H9 (cell line): Measurements from ENCODE around the gene CADM1. TPM values are rescaled to one million over a fixed set of nuclear protein-coding genes. Genes with fewer than 3 reads are reported as not detected.

Source experiments
- DNase-seq: peaks from one replicate; pipeline ENCODE4 v3.0.0-alpha.2; 2017
- H2AFZ ChIP-seq: one replicate; pipeline ENCODE4 v1.6.1; 2013; ENCODE audit warnings: mild to moderate bottlenecking, low read length, control low read depth, moderate library complexity
- H2AK5ac ChIP-seq: 2 replicates; pipeline ENCODE4 v1.6.1; 2013; ENCODE audit warnings: low read length, control low read depth, mixed read lengths; ENCODE audit not compliant: insufficient read length
- H2BK120ac ChIP-seq: one replicate; pipeline ENCODE4 v1.6.1; 2013; ENCODE audit warnings: low read depth, mild to moderate bottlenecking, low read length, control low read depth, inconsistent platforms; ENCODE audit not compliant: poor library complexity, severe bottlenecking
- H2BK12ac ChIP-seq: 2 replicates; pipeline ENCODE4 v1.6.1; 2013; ENCODE audit warnings: low read length, control low read depth, mixed read lengths, low read depth; ENCODE audit not compliant: insufficient read length
- H2BK15ac ChIP-seq: 2 replicates; pipeline ENCODE4 v1.6.1; 2013; ENCODE audit warnings: low read depth, low read length, control low read depth
- H2BK20ac ChIP-seq: one replicate; pipeline ENCODE4 v1.6.1; 2013; ENCODE audit warnings: low read depth, mild to moderate bottlenecking, low read length, control low read depth, inconsistent platforms; ENCODE audit not compliant: poor library complexity, severe bottlenecking
- H2BK5ac ChIP-seq: 2 replicates; pipeline ENCODE4 v1.6.1; 2013; ENCODE audit warnings: low read length, control low read depth, mixed read lengths; ENCODE audit not compliant: insufficient read length
- H3K14ac ChIP-seq: 2 replicates; pipeline ENCODE4 v1.6.1; 2013; ENCODE audit warnings: low read length, control low read depth; ENCODE audit not compliant: insufficient read depth
- H3K18ac ChIP-seq: 2 replicates; pipeline ENCODE4 v1.6.1; 2013; ENCODE audit warnings: low read depth, mild to moderate bottlenecking, mixed read lengths, low read length, control low read depth; ENCODE audit not compliant: insufficient read length
- H3K23ac ChIP-seq: 2 replicates; pipeline ENCODE4 v1.6.1; 2013; ENCODE audit warnings: low read length, control low read depth, mixed read lengths, low read depth; ENCODE audit not compliant: insufficient read length
- H3K23me2 ChIP-seq: 2 replicates; pipeline ENCODE4 v1.6.1; 2013; ENCODE audit warnings: low read depth, mild to moderate bottlenecking, mixed read lengths, low read length, control low read depth; ENCODE audit not compliant: insufficient read length, poor library complexity, severe bottlenecking
- H3K27ac ChIP-seq: 2 replicates; pipeline ENCODE4 v1.5.1; 2013; ENCODE audit warnings: low read length, control low read depth, mixed read lengths, low read depth; ENCODE audit not compliant: insufficient read length
- H3K27me3 ChIP-seq: 2 replicates; pipeline ENCODE4 v1.6.1; 2013; ENCODE audit warnings: low read length, control low read depth, inconsistent platforms; ENCODE audit not compliant: insufficient read depth
- H3K4ac ChIP-seq: 2 replicates; pipeline ENCODE4 v1.6.1; 2013; ENCODE audit warnings: low read depth, mild to moderate bottlenecking, control low read depth, inconsistent platforms, low read length, moderate library complexity
- H3K4me1 ChIP-seq: 2 replicates; pipeline ENCODE4 v1.6.1; 2013; ENCODE audit warnings: low read length, control low read depth, inconsistent platforms; ENCODE audit not compliant: insufficient read depth
- H3K4me2 ChIP-seq: 2 replicates; pipeline ENCODE4 v1.6.1; 2013; ENCODE audit warnings: low read length, control low read depth, mixed read lengths; ENCODE audit not compliant: insufficient read length, insufficient read depth
- H3K56ac ChIP-seq: 2 replicates; pipeline ENCODE4 v1.6.1; 2013; ENCODE audit warnings: low read depth, mild to moderate bottlenecking, mixed read lengths, low read length, control low read depth; ENCODE audit not compliant: insufficient read length
- H3K79me1 ChIP-seq: 2 replicates; pipeline ENCODE4 v1.6.1; 2013; ENCODE audit warnings: low read depth, mild to moderate bottlenecking, moderate library complexity, low read length, control low read depth, inconsistent platforms; ENCODE audit not compliant: insufficient read depth, poor library complexity, severe bottlenecking
- H3K79me2 ChIP-seq: 2 replicates; pipeline ENCODE4 v1.6.1; 2013; ENCODE audit warnings: low read length, control low read depth, inconsistent platforms; ENCODE audit not compliant: insufficient read depth
- H3K9ac ChIP-seq: 2 replicates; pipeline ENCODE4 v1.6.1; 2013; ENCODE audit warnings: low read length, control low read depth, mixed read lengths; ENCODE audit not compliant: insufficient read length; ENCODE audit errors: extremely low read depth
- H3K9me3 ChIP-seq: one replicate; pipeline ENCODE4 v1.6.1; 2013; ENCODE audit warnings: low read depth, low read length, inconsistent platforms; ENCODE audit not compliant: control insufficient read depth
- H3T11ph ChIP-seq: one replicate; pipeline ENCODE4 v1.6.1; 2013; ENCODE audit warnings: mild to moderate bottlenecking, low read length, control low read depth, inconsistent platforms
- H4K20me1 ChIP-seq: one replicate; pipeline ENCODE4 v1.6.1; 2013; ENCODE audit not compliant: control insufficient read depth, insufficient read length, insufficient read depth
- H4K5ac ChIP-seq: 2 replicates; pipeline ENCODE4 v1.6.1; 2013; ENCODE audit warnings: low read depth, mild to moderate bottlenecking, mixed read lengths, low read length, control low read depth; ENCODE audit not compliant: insufficient read length
- H4K8ac ChIP-seq: replicated peaks from 2 replicates; pipeline ENCODE4 v1.6.1; 2013; ENCODE audit warnings: low read length, control low read depth, mixed read lengths, low read depth; ENCODE audit not compliant: insufficient read length
- H4K91ac ChIP-seq: 2 replicates; pipeline ENCODE4 v1.6.1; 2013; ENCODE audit warnings: low read depth, mild to moderate bottlenecking, moderate library complexity, mixed read lengths, low read length, control low read depth; ENCODE audit not compliant: insufficient read length
- H3K27ac Mint-ChIP-seq, 3 experiments: 2 replicates in 2 of 3; 3 replicates in 1 of 3; pipeline ENCODE4 v1.8.0; 2020 to 2021; ENCODE audit warnings: mixed read lengths in 3 of 3, mild to moderate bottlenecking in 1 of 3, moderate library complexity in 1 of 3
- H3K27me3 Mint-ChIP-seq: 2 replicates; pipeline ENCODE4 v1.8.0; 2021; ENCODE audit warnings: low read depth, mild to moderate bottlenecking, moderate library complexity, mixed read lengths
- H3K36me3 Mint-ChIP-seq, 3 experiments: 2 replicates in 2 of 3; 3 replicates in 1 of 3; pipeline ENCODE4 v1.8.0; 2020 to 2021; ENCODE audit warnings: low read depth in 3 of 3, mixed read lengths in 3 of 3; ENCODE audit not compliant: insufficient read depth in 1 of 3
- H3K4me1 Mint-ChIP-seq, 2 experiments: 2 replicates each; pipeline ENCODE4 v1.8.0; 2020; ENCODE audit warnings: mixed read lengths in 2 of 2
- H3K4me3 Mint-ChIP-seq, 2 experiments: 2 replicates in 1 of 2; 3 replicates in 1 of 2; pipeline ENCODE4 v1.8.0; 2020 to 2021; ENCODE audit warnings: mild to moderate bottlenecking in 2 of 2, mixed read lengths in 2 of 2, moderate library complexity in 1 of 2
- H3K9me3 Mint-ChIP-seq, 2 experiments: 2 replicates in 1 of 2; 3 replicates in 1 of 2; pipeline ENCODE4 v1.8.0; 2020; ENCODE audit warnings: mild to moderate bottlenecking in 2 of 2, mixed read lengths in 2 of 2, moderate library complexity in 1 of 2
- WGBS: extraction: QIAGEN DNeasy Blood & Tissue Kit; methylation state at CpG from one replicate; pipeline ENCODE4 v1.1.7; 2013; ENCODE audit warnings: missing lambda C conversion rate, low lambda C conversion rate, mixed read lengths; ENCODE audit not compliant: insufficient read length; ENCODE audit errors: extremely low coverage; 5-methylcytosine and 5-hydroxymethylcytosine counted together
- total RNA-seq: library from RNA; stranded (reverse); gene quantifications from 2 replicates; pipeline ENCODE4 v1.2.1, GENCODE V29; 2021
- TF ChIP-seq, protein P1 (sequence below): fragments of 200-600 bp; sonication (generic); conservative IDR thresholded peaks from 3 replicates; pipeline ENCODE4 v1.8.0; 2021; ENCODE audit warnings: antibody characterized with exemption, mild to moderate bottlenecking

The CADM1 gene
- total RNA-seq, 1 experiment from 2014 or later = 11.9 TPM

DNA sequence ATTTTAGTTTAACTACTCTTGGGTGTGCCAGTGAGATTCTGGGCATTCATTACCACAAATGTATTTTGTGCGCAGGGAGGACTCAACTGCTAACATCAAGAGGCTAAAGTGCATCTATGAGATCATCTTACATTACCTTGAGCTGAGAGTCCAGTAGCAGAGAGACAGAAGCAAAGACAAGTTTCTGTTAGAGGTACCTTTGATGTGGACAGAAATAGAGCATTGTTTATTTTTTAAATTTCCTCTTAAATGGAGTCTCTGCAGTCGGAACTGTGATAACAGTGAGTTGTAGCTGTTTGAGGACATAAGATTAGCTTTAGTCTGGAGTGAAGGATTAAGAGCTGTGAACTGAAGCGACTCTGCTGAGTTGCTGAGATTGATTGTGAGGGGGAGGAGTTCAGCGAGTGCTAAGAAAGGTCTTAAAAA, 297.0 kb downstream of the CADM1 start:
- no peaks in the 10 kb centered on the region for H3K79me1 ChIP-seq
- TF ChIP-seq, protein P1, sequence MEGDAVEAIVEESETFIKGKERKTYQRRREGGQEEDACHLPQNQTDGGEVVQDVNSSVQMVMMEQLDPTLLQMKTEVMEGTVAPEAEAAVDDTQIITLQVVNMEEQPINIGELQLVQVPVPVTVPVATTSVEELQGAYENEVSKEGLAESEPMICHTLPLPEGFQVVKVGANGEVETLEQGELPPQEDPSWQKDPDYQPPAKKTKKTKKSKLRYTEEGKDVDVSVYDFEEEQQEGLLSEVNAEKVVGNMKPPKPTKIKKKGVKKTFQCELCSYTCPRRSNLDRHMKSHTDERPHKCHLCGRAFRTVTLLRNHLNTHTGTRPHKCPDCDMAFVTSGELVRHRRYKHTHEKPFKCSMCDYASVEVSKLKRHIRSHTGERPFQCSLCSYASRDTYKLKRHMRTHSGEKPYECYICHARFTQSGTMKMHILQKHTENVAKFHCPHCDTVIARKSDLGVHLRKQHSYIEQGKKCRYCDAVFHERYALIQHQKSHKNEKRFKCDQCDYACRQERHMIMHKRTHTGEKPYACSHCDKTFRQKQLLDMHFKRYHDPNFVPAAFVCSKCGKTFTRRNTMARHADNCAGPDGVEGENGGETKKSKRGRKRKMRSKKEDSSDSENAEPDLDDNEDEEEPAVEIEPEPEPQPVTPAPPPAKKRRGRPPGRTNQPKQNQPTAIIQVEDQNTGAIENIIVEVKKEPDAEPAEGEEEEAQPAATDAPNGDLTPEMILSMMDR = no peak
- no peak overlapping the region for H3K14ac ChIP-seq
- H3K56ac ChIP-seq = no peak overlapping the region
- no peak overlapping the region for H3K23ac ChIP-seq
- Mint-ChIP-seq H3K36me3 (no peaks in the 10 kb centered on the region), H3K9me3 (no peaks in the 10 kb centered on the region), H3K27me3 (no peaks in the 10 kb centered on the region), H3K4me3 (no peak overlapping the region), H3K27ac (no peak overlapping the region), H3K4me1 (peaks cover 19 to 30% of the 10 kb centered on the region in 2 experiments)
- no peaks in the 10 kb centered on the region for H3K4me1 ChIP-seq
- H3K9me3 ChIP-seq = no peaks in the 10 kb centered on the region
- no peak overlapping the region for H2BK20ac ChIP-seq
- H2BK120ac ChIP-seq = no peak overlapping the region
- H2BK15ac ChIP-seq = no peak overlapping the region
- no CpG with 5 or more reads among the region's 4 CpGs for WGBS
- H3K9ac ChIP-seq = no peak overlapping the region
- H3K79me2 ChIP-seq = no peaks in the 10 kb centered on the region
- H4K5ac ChIP-seq = no peak overlapping the region
- H4K8ac ChIP-seq = no peak overlapping the region
- no peaks in the 10 kb centered on the region for H3K23me2 ChIP-seq
- no peak overlapping the region for H2BK5ac ChIP-seq
- no peak overlapping the region for H2AK5ac ChIP-seq
- H3T11ph ChIP-seq = no peak overlapping the region
- no peaks in the 10 kb centered on the region for H3K27me3 ChIP-seq
- no peak overlapping the region for H2BK12ac ChIP-seq
- H4K20me1 ChIP-seq = no peaks in the 10 kb centered on the region
- no peak overlapping the region for H3K18ac ChIP-seq
- no peak for DNase-seq
- H3K27ac ChIP-seq = no peak overlapping the region
- H3K4me2 ChIP-seq = no peak overlapping the region
- no peak overlapping the region for H3K4ac ChIP-seq
- no peak overlapping the region for H4K91ac ChIP-seq
- H2AFZ ChIP-seq = no peak overlapping the region
